Hypothalamus (tissue), 51 donors: ENCODE data around the gene ETV7.
A peak's percentile ranks its signal among the peaks of the same experiment; 100 is the strongest.

Experiments
- DNase-seq, 51 donors: peaks; one replicate each; lab custom pipeline; 2025; lab: John Stamatoyannopoulos, UW

ETV7 gene

GRCh38 chr6:36327226-36327918 is 60.1 kb downstream of the ETV7 start:
- peak in 2 of 51 donors; percentile 11 to 20 for DNase-seq

- DNase-seq = peak in 21 of 51 donors; percentile 7 to 49 (median 24)
Measured at GRCh38 chr6:36326356-36326995, 61.0 kb downstream of the ETV7 start.

GRCh38 chr6:36324715-36325114 is 62.8 kb downstream of the ETV7 start:
- no peak for DNase-seq

GRCh38 chr6:36324191-36324590 is 63.3 kb downstream of the ETV7 start:
- DNase-seq = no peak

GRCh38 chr6:36323062-36323461 is 64.4 kb downstream of the ETV7 start:
- DNase-seq = peak in 22 of 51 donors; percentile 4 to 56 (median 20)

GRCh38 chr6:36322591-36322990 is 64.9 kb downstream of the ETV7 start:
- no peak for DNase-seq

GRCh38 chr6:36320475-36320874 is 67.0 kb downstream of the ETV7 start:
- no peak for DNase-seq

GRCh38 chr6:36319821-36320220 is 67.6 kb downstream of the ETV7 start:
- DNase-seq = no peak

- DNase-seq = no peak
Measured at GRCh38 chr6:36319436-36319762, 68.1 kb downstream of the ETV7 start.

GRCh38 chr6:36318690-36319435 is 68.6 kb downstream of the ETV7 start:
- no peak for DNase-seq

- DNase-seq = no peak
Measured at GRCh38 chr6:36317623-36318022, 69.8 kb downstream of the ETV7 start.
